HepG2 (cell line): ENCODE measurements around the gene PCDHGB2. TPM values are rescaled to one million over a fixed set of nuclear protein-coding genes. Genes with fewer than 3 reads are reported as not detected.

Experiments used
- ATF1 ChIP-seq: IDR thresholded peaks from 2 replicates; pipeline ENCODE4 v1.6.1; 2016; ENCODE audit warnings: mild to moderate bottlenecking, control low read depth
- FIP1L1 ChIP-seq: fragments of 200-400 bp; formaldehyde crosslinking; IDR thresholded peaks from 2 replicates; pipeline ENCODE4 v1.6.1; 2018; ENCODE audit warnings: low read depth, mild to moderate bottlenecking, low read length, moderate library complexity, borderline replicate concordance; ENCODE audit not compliant: insufficient read depth
- ISX ChIP-seq: sonication (generic); formaldehyde crosslinking; conservative IDR thresholded peaks from 2 replicates; pipeline ENCODE4 v1.5.0; 2020; ENCODE audit warnings: missing genetic modification reagents
- JUND ChIP-seq: sonication (generic); formaldehyde crosslinking; IDR thresholded peaks from 2 replicates; pipeline ENCODE4 v1.8.0; 2022; ENCODE audit warnings: mild to moderate bottlenecking, missing genetic modification reagents
- SRSF1 ChIP-seq: fragments of 200-400 bp; formaldehyde crosslinking; optimal IDR thresholded peaks from 2 replicates; pipeline ENCODE3; 2017; ENCODE audit warnings: mild to moderate bottlenecking, low read depth, low read length, moderate library complexity
- ZNF713 ChIP-seq: sonication (generic); formaldehyde crosslinking; IDR thresholded peaks from 2 replicates; pipeline ENCODE4 v1.4.0; 2020; ENCODE audit warnings: mild to moderate bottlenecking, missing genetic modification reagents
- ZNF792 ChIP-seq: IDR thresholded peaks from 2 replicates; pipeline ENCODE4 v1.6.1; 2016
- ZNF879 ChIP-seq: sonication (generic); formaldehyde crosslinking; IDR thresholded peaks from 2 replicates; pipeline ENCODE4 v1.8.1; 2023; ENCODE audit warnings: missing genetic modification reagents
- polyA plus RNA-seq, 8 experiments: library from polyadenylated mRNA; depleted of rRNA in 3 of 8; stranded (reverse) in 7 of 8; unstranded in 1 of 8; fragments of >200 nt; fragmentation: Illumina TruSeq in 4 of 8; extraction: Trizol in 4 of 8; gene quantifications; 2 replicates each; pipeline versions ENCODE4 v1.2.1 to v1.2.3, GENCODE V29; 2011 to 2016; ENCODE audit warnings: low read depth in 4 of 8, missing spikeins in 1 of 8, mixed read lengths in 1 of 8; ENCODE audit not compliant: insufficient read depth in 1 of 8
- total RNA-seq, 5 experiments: library from RNA; depleted of rRNA; stranded (reverse); fragments of >200 nt; fragmentation: Illumina TruSeq; extraction: Trizol; gene quantifications; 2 replicates each; pipeline ENCODE4 v1.2.3, GENCODE V29; 2016; ENCODE audit warnings: low read depth in 1 of 5
- TF ChIP-seq, protein P1 (sequence below): sonication (generic); formaldehyde crosslinking; IDR thresholded peaks from 2 replicates; pipeline ENCODE4 v1.9.0; 2021; ENCODE audit warnings: missing genetic modification reagents, mild to moderate bottlenecking, borderline replicate concordance
- TF ChIP-seq, protein P2 (sequence below): sonication (generic); formaldehyde crosslinking; IDR thresholded peaks from 2 replicates; pipeline ENCODE4 v1.5.0; 2020; ENCODE audit warnings: mild to moderate bottlenecking, missing genetic modification reagents
- TF ChIP-seq, protein P3 (sequence below), 2 experiments: sonication (generic) in 1 of 2; formaldehyde crosslinking in 1 of 2; IDR thresholded peaks; 2 replicates each; pipeline versions ENCODE4 v1.4.0 to v1.6.1; 2018 to 2020; ENCODE audit warnings: missing genetic modification reagents in 2 of 2, borderline replicate concordance in 1 of 2, low read depth in 1 of 2, mild to moderate bottlenecking in 1 of 2, missing biosample characterization in 1 of 2
- TF ChIP-seq, protein P4 (sequence below): sonication (generic); formaldehyde crosslinking; IDR thresholded peaks from 2 replicates; pipeline ENCODE4 v1.5.0; 2020; ENCODE audit warnings: missing genetic modification reagents, mild to moderate bottlenecking, borderline replicate concordance
- TF ChIP-seq, protein P5 (sequence below), 2 experiments: IDR thresholded peaks; 2 replicates each; pipeline ENCODE4 v1.6.1; 2011 to 2012; ENCODE audit warnings: low read length in 2 of 2, borderline replicate concordance in 1 of 2, low read depth in 1 of 2, mild to moderate bottlenecking in 1 of 2, moderate library complexity in 1 of 2
- TF ChIP-seq, protein P6 (sequence below): sonication (generic); formaldehyde crosslinking; IDR thresholded peaks from 2 replicates; pipeline ENCODE4 v1.4.0; 2020; ENCODE audit warnings: missing genetic modification reagents

Gene PCDHGB2
- total and polyA plus RNA-seq, 2 of the 13 experiments (the other 11 are each of a cell fraction or from before 2014, with no cell fraction given), result 0.64 to 0.82 TPM

DNA sequence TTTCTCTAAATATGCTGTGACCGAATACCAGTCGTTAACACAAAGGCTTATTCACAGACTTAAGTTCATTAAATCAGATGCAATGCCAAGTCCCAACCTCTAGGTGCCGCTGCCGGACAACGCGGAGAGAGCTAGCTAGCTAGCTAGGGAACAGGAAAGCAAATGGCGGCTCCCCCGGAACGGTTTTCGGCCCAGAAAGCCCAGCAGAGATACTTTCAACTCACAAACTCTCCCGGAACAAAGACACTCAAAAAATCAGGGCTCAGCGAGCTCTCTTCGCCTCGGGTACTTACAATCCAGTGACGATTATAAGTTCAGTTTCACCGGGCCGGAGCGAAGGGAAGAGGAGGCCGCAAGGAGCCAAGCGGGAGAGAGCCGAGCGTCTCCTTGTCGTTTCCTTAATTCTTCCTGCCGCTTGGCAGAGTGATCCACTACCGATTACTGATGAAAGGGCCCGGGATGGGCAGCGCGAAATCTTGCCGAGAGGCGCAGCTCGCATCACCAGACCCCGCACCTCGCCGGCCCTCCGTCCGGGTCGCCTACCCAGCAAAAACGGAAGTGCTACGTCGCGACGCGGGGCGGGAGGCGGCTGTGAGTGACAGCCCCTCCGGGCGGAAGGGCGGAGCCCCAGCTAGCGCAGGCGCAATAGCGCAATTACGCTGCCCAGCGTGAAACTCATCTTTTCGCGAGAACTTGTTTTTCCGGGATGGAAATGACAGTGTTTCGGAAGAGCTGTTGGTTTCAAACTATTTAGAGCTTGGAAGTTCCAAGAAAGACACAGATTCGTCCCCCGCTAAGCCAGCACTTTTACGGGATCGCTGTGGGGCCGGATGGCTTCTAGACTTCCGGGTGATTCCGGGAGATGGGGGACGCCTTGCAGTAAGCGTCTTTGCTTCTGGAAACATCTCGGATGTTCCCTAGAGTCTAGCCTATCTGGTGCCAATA is 39.3 kb upstream of the PCDHGB2 start, which contains the start of gene TAF7 (continued):
- TF ChIP-seq ZNF792, result 0 out of 2 replicates have a peak, but pooled peaks have one; percentile 35
- TF ChIP-seq SRSF1, result no peak
- peak; percentile 68 for TF ChIP-seq ATF1 (CRISPR knock-in tag)
- TF ChIP-seq, protein P1, sequence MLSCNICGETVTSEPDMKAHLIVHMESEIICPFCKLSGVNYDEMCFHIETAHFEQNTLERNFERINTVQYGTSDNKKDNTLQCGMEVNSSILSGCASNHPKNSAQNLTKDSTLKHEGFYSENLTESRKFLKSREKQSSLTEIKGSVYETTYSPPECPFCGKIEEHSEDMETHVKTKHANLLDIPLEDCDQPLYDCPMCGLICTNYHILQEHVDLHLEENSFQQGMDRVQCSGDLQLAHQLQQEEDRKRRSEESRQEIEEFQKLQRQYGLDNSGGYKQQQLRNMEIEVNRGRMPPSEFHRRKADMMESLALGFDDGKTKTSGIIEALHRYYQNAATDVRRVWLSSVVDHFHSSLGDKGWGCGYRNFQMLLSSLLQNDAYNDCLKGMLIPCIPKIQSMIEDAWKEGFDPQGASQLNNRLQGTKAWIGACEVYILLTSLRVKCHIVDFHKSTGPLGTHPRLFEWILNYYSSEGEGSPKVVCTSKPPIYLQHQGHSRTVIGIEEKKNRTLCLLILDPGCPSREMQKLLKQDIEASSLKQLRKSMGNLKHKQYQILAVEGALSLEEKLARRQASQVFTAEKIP, result no peak
- TF ChIP-seq ZNF713 (CRISPR knock-in tag), result peak; percentile 97; the same call in 1 of the 2 replicates
- TF ChIP-seq, protein P2, sequence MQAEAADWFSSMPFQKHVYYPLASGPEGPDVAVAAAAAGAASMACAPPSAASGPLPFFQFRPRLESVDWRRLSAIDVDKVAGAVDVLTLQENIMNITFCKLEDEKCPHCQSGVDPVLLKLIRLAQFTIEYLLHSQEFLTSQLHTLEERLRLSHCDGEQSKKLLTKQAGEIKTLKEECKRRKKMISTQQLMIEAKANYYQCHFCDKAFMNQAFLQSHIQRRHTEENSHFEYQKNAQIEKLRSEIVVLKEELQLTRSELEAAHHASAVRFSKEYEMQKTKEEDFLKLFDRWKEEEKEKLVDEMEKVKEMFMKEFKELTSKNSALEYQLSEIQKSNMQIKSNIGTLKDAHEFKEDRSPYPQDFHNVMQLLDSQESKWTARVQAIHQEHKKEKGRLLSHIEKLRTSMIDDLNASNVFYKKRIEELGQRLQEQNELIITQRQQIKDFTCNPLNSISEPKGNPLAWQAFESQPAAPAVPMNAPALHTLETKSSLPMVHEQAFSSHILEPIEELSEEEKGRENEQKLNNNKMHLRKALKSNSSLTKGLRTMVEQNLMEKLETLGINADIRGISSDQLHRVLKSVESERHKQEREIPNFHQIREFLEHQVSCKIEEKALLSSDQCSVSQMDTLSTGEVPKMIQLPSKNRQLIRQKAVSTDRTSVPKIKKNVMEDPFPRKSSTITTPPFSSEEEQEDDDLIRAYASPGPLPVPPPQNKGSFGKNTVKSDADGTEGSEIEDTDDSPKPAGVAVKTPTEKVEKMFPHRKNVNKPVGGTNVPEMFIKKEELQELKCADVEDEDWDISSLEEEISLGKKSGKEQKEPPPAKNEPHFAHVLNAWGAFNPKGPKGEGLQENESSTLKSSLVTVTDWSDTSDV (CRISPR knock-in tag), result no peak
- TF ChIP-seq ISX (CRISPR knock-in tag), result no peak; the same call in 1 of the 2 replicates
- TF ChIP-seq, protein P3, sequence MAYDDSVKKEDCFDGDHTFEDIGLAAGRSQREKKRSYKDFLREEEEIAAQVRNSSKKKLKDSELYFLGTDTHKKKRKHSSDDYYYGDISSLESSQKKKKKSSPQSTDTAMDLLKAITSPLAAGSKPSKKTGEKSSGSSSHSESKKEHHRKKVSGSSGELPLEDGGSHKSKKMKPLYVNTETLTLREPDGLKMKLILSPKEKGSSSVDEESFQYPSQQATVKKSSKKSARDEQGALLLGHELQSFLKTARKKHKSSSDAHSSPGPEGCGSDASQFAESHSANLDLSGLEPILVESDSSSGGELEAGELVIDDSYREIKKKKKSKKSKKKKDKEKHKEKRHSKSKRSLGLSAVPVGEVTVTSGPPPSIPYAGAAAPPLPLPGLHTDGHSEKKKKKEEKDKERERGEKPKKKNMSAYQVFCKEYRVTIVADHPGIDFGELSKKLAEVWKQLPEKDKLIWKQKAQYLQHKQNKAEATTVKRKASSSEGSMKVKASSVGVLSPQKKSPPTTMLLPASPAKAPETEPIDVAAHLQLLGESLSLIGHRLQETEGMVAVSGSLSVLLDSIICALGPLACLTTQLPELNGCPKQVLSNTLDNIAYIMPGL (CRISPR knock-in tag; IDR thresholded peaks at IDR 0.05; ENCODE audit: borderline replicate concordance in 1 of 2, low read depth in 1 of 2), result peak; percentile 78 to 93
- TF ChIP-seq, protein P4, sequence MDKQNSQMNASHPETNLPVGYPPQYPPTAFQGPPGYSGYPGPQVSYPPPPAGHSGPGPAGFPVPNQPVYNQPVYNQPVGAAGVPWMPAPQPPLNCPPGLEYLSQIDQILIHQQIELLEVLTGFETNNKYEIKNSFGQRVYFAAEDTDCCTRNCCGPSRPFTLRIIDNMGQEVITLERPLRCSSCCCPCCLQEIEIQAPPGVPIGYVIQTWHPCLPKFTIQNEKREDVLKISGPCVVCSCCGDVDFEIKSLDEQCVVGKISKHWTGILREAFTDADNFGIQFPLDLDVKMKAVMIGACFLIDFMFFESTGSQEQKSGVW (CRISPR knock-in tag), result peak; percentile 75; the same call in 1 of the 2 replicates
- peak; percentile 50; the same call in 1 of the 2 replicates for TF ChIP-seq ZNF879
- TF ChIP-seq, protein P5, sequence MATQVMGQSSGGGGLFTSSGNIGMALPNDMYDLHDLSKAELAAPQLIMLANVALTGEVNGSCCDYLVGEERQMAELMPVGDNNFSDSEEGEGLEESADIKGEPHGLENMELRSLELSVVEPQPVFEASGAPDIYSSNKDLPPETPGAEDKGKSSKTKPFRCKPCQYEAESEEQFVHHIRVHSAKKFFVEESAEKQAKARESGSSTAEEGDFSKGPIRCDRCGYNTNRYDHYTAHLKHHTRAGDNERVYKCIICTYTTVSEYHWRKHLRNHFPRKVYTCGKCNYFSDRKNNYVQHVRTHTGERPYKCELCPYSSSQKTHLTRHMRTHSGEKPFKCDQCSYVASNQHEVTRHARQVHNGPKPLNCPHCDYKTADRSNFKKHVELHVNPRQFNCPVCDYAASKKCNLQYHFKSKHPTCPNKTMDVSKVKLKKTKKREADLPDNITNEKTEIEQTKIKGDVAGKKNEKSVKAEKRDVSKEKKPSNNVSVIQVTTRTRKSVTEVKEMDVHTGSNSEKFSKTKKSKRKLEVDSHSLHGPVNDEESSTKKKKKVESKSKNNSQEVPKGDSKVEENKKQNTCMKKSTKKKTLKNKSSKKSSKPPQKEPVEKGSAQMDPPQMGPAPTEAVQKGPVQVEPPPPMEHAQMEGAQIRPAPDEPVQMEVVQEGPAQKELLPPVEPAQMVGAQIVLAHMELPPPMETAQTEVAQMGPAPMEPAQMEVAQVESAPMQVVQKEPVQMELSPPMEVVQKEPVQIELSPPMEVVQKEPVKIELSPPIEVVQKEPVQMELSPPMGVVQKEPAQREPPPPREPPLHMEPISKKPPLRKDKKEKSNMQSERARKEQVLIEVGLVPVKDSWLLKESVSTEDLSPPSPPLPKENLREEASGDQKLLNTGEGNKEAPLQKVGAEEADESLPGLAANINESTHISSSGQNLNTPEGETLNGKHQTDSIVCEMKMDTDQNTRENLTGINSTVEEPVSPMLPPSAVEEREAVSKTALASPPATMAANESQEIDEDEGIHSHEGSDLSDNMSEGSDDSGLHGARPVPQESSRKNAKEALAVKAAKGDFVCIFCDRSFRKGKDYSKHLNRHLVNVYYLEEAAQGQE (IDR thresholded peaks at IDR 0.05; ENCODE audit: borderline replicate concordance in 1 of 2, low read depth in 1 of 2, low read length in 2 of 2), result 0 out of 4 replicates have a peak, but pooled peaks of 1 of the 2 experiments have one; percentile 8
- no peak for TF ChIP-seq JUND
- TF ChIP-seq, protein P6, sequence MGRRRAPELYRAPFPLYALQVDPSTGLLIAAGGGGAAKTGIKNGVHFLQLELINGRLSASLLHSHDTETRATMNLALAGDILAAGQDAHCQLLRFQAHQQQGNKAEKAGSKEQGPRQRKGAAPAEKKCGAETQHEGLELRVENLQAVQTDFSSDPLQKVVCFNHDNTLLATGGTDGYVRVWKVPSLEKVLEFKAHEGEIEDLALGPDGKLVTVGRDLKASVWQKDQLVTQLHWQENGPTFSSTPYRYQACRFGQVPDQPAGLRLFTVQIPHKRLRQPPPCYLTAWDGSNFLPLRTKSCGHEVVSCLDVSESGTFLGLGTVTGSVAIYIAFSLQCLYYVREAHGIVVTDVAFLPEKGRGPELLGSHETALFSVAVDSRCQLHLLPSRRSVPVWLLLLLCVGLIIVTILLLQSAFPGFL (CRISPR knock-in tag), result no peak
- TF ChIP-seq FIP1L1, result no peak
